Kidney epithelial cell (primary cell): ENCODE data around the gene UXS1. TPM values are rescaled to one million over a fixed set of nuclear protein-coding genes. Genes with fewer than 3 reads are reported as not detected.

Source experiments
- DNase-seq: peaks from one replicate; pipeline ENCODE4 v3.0.0-alpha.2; 2010; ENCODE audit warnings: low read depth
- H3K27me3 ChIP-seq: 2 replicates; pipeline ENCODE4 v1.6.0; 2011; ENCODE audit warnings: low read length; ENCODE audit not compliant: control insufficient read depth, insufficient read depth
- H3K36me3 ChIP-seq: 2 replicates; pipeline ENCODE4 v1.5.1; 2011; ENCODE audit warnings: low read length; ENCODE audit not compliant: control insufficient read depth, insufficient read depth
- H3K4me3 ChIP-seq: 2 replicates; pipeline ENCODE4 v1.5.1; 2011; ENCODE audit warnings: low read depth, mild to moderate bottlenecking, control low read depth, low read length
- CTCF ChIP-seq: IDR thresholded peaks from 2 replicates; pipeline ENCODE4 v1.5.1; 2011; ENCODE audit warnings: mild to moderate bottlenecking, moderate library complexity, low read length, control low read depth, inconsistent platforms; ENCODE audit not compliant: insufficient read depth, poor library complexity, severe bottlenecking
- total RNA-seq: library from RNA; depleted of rRNA; stranded (reverse); fragments of >200 nt; gene quantifications from 2 replicates; pipeline ENCODE4 v1.2.3, GENCODE V29; 2015

The UXS1 gene
- total RNA-seq, 1 donor from 2014 or later, result 73.3 TPM

- DNase-seq, result no peak
- TF ChIP-seq CTCF, result no peak
- no peak overlapping the region for H3K4me3 ChIP-seq
- H3K36me3 ChIP-seq, result peaks cover 7% of the 10 kb centered on the region
- H3K27me3 ChIP-seq, result no peaks in the 10 kb centered on the region
Measured at GRCh38 chr2:106113361-106113966, 80.6 kb downstream of the UXS1 start.

- Histone ChIP-seq H3K4me3 (no peak overlapping the region), H3K27me3 (no peaks in the 10 kb centered on the region), H3K36me3 (peaks cover 7% of the 10 kb centered on the region)
- DNase-seq, result no peak
- no peak for TF ChIP-seq CTCF
Measured at GRCh38 chr2:106111882-106112571, 82.1 kb downstream of the UXS1 start.

GRCh38 chr2:106109675-106110424, 84.3 kb downstream of the UXS1 start:
- H3K27me3 ChIP-seq, result no peaks in the 10 kb centered on the region
- DNase-seq, result no peak
- H3K36me3 ChIP-seq, result peaks cover 8% of the 10 kb centered on the region
- no peak overlapping the region for H3K4me3 ChIP-seq
- TF ChIP-seq CTCF, result no peak

- no peak for DNase-seq
- no peak for TF ChIP-seq CTCF
- peaks cover 8% of the 10 kb centered on the region for H3K36me3 ChIP-seq
- H3K27me3 ChIP-seq, result no peaks in the 10 kb centered on the region
- H3K4me3 ChIP-seq, result no peak overlapping the region
Measured at GRCh38 chr2:106108791-106109190, 85.3 kb downstream of the UXS1 start.

GRCh38 chr2:106108351-106108750, 85.8 kb downstream of the UXS1 start:
- DNase-seq, result no peak
- TF ChIP-seq CTCF, result peak; percentile 48
- H3K36me3 ChIP-seq, result peaks cover 8% of the 10 kb centered on the region

More at GRCh38 chr2:106108351-106108750, 85.8 kb downstream of the UXS1 start:
- H3K4me3 ChIP-seq, result no peak overlapping the region
- no peaks in the 10 kb centered on the region for H3K27me3 ChIP-seq
